SU-DHL-6 (cell line): ENCODE data around the gene POLD3.

Experiments used
- CTCF ChIP-seq: fragments of 200-600 bp; sonication (generic); IDR thresholded peaks from one replicate; pipeline ENCODE4 v1.5.1; 2017; ENCODE audit warnings: antibody characterized with exemption, mild to moderate bottlenecking, low read length, moderate library complexity; ENCODE audit not compliant: insufficient read depth, poor library complexity, severe bottlenecking
- EZH2phosphoT487 ChIP-seq: fragments of 200-600 bp; sonication (generic), shearing (Covaris generic); conservative IDR thresholded peaks from 2 replicates; pipeline ENCODE4 v1.6.1; 2018; ENCODE audit warnings: mild to moderate bottlenecking, antibody characterized with exemption, low read length, moderate library complexity, mixed read lengths

GRCh38 chr11:74691755-74692154 lies 99.4 kb downstream of the POLD3 start:
- no peak for TF ChIP-seq EZH2phosphoT487
- no peak for TF ChIP-seq CTCF
